HG03442 (cell line): ENCODE results near the gene GJD3.

Source experiments
- ATAC-seq: cut with Tn5 transposase; IDR thresholded peaks from one replicate; pipeline ENCODE4 v1.9.1; 2021; ENCODE audit warnings: mild to moderate bottlenecking, moderate library complexity; ENCODE audit not compliant: unreplicated experiment

The GJD3 gene

DNA sequence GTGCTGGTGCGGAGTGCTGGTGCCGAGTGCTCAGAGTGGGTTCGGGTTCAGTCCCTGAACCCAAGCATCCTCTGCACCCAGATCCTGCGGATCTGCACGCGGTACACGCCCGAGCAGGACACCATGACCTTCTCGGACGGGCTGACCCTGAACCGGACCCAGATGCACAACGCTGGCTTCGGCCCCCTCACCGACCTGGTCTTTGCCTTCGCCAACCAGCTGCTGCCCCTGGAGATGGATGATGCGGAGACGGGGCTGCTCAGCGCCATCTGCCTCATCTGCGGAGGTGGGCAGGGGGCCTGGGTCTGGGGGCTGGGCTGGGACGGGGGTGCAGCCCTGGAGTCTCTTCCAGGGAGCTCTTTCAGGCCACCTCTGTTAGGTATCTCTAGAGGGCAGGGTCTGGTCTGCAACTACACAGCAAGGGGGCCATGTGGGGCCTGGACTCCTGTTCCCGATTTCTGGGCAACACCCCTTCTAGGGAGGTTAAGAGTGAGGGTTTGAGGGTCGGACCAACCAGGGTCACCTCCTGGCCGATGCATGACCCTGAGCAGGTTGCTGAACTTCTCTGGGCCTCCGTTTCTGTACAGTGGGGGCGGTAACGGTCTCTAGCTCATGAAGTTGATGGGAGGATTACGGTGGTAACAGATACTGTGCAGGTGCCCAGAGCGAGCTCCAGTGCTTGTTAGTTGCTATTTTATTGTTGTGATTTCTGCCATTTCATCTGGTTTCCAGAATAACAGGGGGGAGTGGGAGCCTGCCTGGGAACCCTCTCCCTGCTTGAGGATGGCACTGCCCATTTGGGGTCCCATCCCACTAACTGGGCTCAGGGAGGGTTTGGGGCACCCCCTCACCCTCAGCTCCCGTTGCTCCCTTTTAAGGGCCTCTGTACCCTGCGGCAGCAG lies 10.1 kb downstream of the GJD3 start:
- no peak for ATAC-seq

DNA sequence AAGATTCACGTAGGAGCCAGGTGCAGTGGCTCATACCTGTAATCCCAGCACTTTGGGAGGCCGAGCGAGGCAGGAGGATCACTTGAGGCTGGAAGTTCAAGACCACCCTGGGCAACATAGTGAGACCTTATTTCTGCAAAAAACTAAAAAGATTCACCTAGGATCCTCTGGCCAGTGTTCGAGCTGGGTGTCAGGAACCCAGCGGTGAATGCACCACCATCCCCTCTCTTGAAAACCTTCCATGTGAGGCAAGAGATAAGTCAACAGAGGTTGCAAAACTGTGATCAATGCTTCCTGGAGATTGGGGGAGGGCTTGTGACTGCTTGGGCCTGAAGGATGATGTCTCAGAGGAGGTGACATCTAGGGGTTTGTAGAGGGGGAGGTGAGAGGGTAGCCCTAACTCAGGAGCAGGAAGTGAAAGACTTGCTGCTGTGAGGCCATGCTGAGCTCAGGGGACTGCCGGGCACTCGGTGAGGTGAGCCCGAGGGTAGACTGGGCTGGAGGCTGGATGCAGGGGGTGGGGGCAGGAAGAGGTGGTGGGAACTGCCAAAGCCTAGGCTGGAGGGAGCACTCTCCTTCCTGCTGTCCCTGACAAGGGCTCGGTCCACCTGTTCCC lies 11.7 kb downstream of the GJD3 start:
- no peak for ATAC-seq

DNA sequence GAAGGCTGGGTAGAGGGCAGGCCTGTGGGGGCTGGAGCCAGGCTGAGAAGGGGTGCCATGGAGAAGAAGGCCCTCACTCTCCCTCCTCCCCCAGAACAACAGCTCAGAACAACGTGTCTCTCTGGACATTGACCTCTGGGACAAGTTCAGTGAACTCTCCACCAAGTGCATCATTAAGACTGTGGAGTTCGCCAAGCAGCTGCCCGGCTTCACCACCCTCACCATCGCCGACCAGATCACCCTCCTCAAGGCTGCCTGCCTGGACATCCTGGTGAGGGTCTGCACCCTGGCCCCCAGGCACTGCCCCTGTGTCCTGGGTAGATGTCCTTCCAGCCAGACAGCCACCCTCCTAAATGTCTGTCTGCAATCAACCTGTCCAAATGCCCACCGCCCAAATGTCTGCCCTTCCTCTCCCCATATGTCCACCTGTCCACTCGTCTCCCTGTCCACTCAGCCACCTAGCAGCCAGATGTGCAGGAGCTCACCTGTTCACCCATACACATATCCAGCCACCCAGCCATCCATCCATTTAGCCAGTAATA lies 12.2 kb downstream of the GJD3 start:
- ATAC-seq: no peak

DNA sequence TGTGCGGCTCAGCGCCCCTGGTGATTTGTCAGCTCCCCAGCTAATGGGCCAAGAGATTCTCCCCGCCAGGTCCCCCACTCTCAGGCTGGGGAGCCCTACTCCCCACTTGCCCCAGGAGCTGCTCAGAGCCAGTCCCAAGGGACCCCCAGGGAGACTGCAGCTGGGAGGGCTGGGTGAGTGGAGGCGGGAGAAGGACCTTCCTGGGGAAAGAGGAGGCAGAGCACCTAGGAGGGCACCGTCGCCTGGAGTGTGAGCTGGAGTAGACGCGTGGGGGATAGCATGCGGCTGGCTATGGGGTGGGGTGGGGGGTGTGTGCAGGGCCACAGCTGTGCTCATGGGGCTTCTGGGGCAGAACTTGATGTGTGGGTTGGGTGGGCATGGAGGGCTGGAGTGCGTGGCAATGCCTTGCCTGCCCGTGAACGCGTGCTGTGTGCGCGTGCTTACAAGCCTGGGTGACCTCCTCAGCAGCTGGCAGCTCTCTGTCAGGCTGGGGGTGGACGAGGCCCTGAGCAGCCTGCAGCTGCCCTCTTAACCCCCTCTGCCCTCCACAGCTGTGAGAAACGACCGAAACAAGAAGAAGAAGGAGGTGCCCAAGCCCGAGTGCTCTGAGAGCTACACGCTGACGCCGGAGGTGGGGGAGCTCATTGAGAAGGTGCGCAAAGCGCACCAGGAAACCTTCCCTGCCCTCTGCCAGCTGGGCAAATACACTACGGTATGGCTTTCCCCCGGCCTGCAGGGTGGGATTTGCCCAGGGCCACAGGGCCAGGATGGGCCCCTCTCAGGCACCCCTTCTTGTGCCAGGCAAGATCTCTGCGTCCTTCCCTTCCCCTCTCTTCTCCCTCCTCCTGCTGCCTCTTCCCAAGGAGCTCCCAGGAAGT lies 12.9 kb downstream of the GJD3 start:
- no peak for ATAC-seq

GRCh38 chr17:40350689-40351358 lies 13.7 kb downstream of the GJD3 start:
- no peak for ATAC-seq

DNA sequence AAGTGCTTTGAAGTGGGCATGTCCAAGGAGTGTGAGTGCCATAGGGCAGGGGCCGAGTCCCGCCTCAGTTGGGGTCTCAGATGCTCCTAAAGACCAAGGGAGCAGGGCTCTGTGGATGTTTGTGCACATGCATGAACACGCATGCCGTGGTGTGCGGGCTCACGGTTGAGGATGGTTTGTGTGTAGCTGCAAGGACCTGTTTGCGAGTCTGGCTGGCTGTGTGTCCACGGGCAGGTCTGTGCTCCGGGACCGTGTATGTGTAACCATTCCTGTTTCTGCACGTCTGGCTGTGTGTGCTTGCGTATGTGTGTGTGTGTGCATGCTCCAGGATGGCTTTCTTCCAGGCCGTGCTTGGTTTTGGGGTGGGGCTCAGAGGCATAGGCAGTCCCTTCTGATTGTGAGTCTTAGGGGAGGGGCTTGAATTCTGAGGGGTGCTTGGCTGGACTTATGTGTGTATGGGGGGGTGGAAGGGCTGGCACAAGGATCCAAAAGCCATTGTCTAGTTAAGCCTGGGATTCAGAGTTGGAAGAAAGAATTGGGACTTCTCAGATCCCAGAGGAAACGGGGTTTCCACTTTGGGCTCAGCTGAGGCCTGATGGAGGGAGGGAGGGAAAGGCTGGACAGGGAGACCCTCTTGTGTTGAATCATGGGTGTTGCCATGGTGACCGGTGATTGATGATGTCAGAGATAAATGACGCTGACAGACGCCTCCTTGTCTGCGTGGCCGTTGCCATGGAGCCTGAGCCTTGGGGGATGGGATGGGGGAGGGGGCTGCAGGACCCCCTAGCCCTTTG lies 14.4 kb downstream of the GJD3 start:
- ATAC-seq: no peak

GRCh38 chr17:40349477-40349894 lies 15.1 kb downstream of the GJD3 start:
- ATAC-seq: no peak

- no peak for ATAC-seq
These were observed 15.7 kb downstream of the GJD3 start for GRCh38 chr17:40348562-40349476.

DNA sequence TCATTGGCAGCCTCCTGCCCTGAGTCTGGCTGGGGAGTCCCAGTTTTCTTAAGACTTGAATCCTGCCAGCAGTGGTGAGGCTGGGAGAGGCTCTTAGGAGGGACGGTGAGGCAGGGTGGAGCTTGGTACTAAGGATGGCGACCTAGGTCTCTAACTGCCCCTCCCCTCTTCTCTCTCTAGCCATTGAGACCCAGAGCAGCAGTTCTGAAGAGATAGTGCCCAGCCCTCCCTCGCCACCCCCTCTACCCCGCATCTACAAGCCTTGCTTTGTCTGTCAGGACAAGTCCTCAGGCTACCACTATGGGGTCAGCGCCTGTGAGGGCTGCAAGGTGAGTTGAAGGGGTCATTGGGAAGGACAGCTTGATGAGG lies 16.4 kb downstream of the GJD3 start:
- ATAC-seq: no peak

DNA sequence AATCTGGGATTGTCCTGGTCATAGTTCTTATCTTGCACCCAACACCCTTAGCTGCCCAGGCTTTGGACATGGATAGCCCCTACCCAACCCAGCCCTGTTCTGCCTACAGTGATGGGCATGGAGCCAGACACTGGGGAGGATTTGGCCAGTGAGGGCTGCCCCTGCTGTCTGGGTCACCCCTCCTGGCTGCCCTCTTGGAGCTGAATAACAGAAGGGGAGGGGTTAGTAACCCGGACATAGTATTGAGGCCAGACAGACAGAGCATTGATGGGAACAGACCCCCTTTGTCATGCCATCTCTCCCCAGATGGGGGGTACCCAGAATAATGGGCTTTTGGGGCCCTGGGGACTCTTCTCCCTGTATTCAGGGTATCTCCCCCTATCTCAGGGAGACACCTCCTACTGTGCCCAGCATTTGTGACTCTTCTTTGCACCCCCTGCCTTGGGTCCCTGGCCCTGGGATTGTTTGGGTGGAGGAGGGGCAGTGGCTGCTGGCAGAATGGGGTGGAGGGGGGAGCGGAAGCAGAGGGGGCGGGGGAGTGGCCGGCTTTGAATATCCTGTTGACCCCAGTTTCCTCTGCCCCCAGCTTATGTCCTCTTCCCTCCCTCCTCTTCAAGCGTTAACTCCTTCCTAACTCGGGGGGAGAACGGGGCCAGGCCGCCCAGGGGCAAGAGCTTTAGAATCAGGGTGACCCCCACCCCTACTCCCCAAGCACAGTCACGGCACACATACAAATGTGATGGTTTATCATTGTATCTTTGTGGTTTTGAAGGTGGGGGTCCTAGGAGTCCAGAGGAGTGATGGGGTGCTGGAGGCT lies 17.0 kb downstream of the GJD3 start:
- no peak for ATAC-seq

- no peak for ATAC-seq
These were observed 17.8 kb downstream of the GJD3 start for GRCh38 chr17:40346765-40347158.

DNA sequence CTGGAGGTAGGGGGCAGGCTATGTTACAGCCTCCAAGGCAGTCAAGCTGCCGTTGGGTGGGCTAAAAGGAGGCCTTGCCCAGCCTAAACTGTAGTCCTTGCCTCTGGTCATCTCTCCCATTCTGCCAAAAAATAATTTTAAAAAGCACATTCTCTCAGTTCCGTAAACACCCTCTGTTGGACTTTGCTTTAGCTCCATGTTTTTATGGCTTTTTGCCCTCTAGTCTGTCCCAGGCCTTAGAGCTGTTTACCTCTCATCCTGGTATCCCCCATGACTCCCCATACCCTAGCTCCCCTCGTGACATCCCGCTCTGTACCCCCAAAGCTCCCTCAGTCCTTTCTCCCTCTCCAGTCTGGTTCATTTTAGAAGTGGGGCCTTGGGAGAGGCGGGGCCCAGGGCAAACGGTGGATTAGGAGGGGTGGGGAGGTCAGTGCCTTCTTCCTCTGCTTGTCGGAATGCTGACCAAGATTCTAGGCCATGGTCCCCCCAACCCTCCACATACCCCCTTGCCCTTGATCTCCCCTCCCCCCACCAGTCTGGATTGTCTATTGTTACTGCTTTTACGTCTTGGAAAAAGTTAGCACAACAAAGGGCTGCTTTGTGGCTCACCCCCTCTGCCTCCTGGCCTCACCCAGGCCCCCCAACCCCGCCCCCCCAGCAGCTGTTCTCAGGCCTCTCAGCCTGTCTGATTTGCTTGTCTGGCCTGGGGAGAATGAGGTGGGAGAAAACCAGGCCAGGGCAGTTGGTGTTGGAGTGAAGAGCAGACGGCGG lies 18.4 kb downstream of the GJD3 start:
- ATAC-seq: no peak

DNA sequence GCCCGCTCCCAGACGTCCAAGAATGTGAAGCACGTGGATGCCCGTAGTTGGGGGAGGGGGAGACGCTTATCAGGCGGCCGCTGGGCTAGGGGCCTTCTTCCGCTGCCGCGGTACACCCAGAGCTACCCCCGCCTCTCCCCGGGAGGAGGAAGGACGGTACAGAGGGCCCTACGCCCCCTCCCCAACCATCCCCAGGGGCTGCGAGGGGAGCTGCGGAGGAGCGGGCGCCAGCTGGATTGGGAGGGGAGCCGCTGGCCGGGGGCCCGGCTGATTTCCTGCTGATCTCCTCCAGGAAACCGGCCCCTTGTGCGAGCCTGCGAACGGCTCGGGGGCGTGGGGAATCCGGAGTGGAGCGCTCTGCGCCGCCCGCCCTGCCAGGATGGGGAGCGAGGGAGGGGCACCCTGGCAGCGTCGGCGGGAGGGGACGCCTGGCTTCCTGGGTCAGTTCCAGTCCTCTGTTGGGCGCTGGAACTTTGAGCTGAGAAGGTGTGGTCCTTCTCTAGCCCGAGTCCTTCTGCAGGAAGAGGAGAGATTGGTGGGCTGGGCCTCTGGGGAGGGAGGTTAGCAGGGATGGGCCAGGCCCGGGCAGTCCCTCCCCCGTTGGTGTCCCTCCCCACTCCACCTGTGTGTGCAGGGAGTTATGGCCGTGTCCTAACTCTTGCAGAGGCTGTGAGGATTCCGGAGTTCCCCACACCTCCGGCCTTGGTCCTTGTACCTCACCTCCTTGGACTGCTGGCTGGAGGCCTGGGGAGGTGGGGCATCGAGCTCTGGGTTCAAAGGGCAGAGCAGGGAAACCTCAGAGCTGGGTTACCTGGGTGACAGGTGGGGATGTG lies 19.2 kb downstream of the GJD3 start:
- no peak for ATAC-seq

DNA sequence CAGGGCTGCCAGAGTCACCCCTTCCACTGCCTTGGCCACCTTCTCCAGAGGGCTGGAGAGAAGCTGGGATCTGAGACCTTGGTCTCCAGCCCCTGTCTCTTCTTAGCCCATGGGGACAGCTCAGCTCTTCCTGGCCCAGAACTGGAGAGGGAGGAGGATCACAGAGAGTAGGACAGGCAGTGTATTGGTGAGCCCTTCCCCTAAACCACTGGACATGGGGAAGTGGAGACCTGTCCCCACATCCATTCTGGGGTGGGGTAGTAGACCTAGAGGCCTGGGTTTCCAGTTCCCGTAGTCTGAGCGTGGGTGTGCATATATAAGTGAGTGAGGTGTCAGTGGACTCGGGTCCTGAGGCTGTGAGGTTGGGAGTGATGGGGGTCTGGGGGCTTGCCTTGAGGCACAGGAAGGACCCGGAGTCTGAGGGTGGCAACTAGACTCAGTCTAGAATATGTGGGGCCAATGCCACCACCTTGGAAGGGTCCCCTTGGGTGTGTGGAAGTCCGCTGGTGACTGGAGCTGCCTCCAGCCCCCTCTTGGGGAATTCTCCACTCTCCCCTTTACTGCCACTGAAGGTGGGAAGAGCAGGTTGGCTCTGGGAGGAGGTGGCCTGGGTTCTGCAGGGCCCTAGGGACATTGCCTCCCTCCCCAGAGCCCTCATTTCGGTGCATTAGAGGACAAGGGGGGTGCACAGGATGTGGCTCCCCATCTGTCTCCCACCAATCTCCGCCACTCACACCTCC lies 19.9 kb downstream of the GJD3 start:
- ATAC-seq: no peak

- ATAC-seq: no peak
These were observed 21.1 kb downstream of the GJD3 start for GRCh38 chr17:40343219-40344119.
